Activated CD4-positive, alpha-beta T cell treated with anti-CD3 and anti-CD28 coated beads for 36 hours (primary cell): ENCODE results near the gene CPOX. TPM values are rescaled to one million over a fixed set of nuclear protein-coding genes. Genes with fewer than 3 reads are reported as not detected.

Experiments used
- ATAC-seq: fragments of 200-7000 bp; cut with Tn5 transposase; one replicate; pipeline ENCODE4 v1.10.0; 2021; ENCODE audit warnings: mild to moderate bottlenecking, moderate library complexity
- CTCF ChIA-PET: fragments of 350-600 bp; sonication (Branson Sonifier 250); formaldehyde crosslinking; loops from one replicate; lab custom pipeline; 2021; ENCODE audit warnings: antibody characterized with exemption; lab: Charles Lee
- POLR2A ChIA-PET: fragments of 350-600 bp; sonication (Branson Sonifier 250); formaldehyde crosslinking; loops from one replicate; lab custom pipeline; 2021; ENCODE audit warnings: antibody characterized with exemption, inconsistent platforms; lab: Charles Lee
- DNase-seq: peaks from one replicate; pipeline ENCODE4 v3.0.0-alpha.2; 2020
- H3K27ac Mint-ChIP-seq: one replicate; pipeline ENCODE4 v1.8.0; 2021; ENCODE audit warnings: mixed read lengths
- H3K27me3 Mint-ChIP-seq: one replicate; pipeline ENCODE4 v1.8.0; 2021; ENCODE audit warnings: mixed read lengths
- H3K36me3 Mint-ChIP-seq: one replicate; pipeline ENCODE4 v1.8.0; 2021; ENCODE audit warnings: low read depth, mixed read lengths
- H3K4me1 Mint-ChIP-seq: one replicate; pipeline ENCODE4 v1.8.0; 2021; ENCODE audit warnings: mixed read lengths
- H3K4me3 Mint-ChIP-seq: one replicate; pipeline ENCODE4 v1.8.0; 2021; ENCODE audit warnings: mild to moderate bottlenecking, moderate library complexity, mixed read lengths
- H3K9me3 Mint-ChIP-seq: one replicate; pipeline ENCODE4 v1.8.0; 2021; ENCODE audit warnings: low read depth, mixed read lengths
- intact Hi-C, 2 experiments: fragments of 100-400 bp; cut with DNase I in 1 of 2; cut with micrococcal nuclease in 1 of 2; formaldehyde crosslinking; loops; one replicate each; pipeline versions ENCODE4 v1.14.2 to v1.15.1; 2022 to 2024; cut with DNase I, micrococcal nuclease
- total RNA-seq, 2 experiments: library from RNA; stranded (reverse); gene quantifications; one replicate each; pipeline ENCODE4 v1.2.3, GENCODE V29; 2021

Gene CPOX
- total RNA-seq, 2 experiments from 2014 or later: 40.3 to 41.9 TPM

DNA sequence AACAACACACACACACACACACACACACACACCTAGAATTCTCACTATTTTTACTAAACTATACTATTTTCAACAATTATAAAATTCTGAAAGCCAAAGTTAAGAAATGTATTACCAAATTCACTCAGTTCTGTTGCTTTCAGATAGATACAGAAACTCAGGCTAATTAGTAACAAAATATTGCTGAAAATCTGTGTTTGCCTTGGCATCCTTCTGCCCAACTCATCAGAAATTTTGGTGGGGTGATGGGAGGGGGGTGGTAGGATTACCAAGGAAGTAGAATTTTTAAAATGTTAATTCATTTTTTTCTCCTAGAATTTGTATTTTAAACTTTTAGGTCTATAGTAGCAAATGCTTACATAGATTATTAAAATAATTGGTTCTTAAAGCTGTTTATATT is 2.7 kb upstream of the CPOX start:
- Mint-ChIP-seq H3K36me3 (peaks cover 8% of the 10 kb centered on the region), H3K27ac (no peak overlapping the region), H3K4me3 (no peak overlapping the region), H3K4me1 (peaks cover 33% of the 10 kb centered on the region), H3K9me3 (no peaks in the 10 kb centered on the region), H3K27me3 (no peaks in the 10 kb centered on the region)
- ATAC-seq (no peak), DNase-seq (no peak)
- CTCF ChIA-PET: interaction anchor here (0.6 to 2.7 kb wide), 11 partner anchors 8 to 556 kb away, joined by 3 to 11 read pairs (median 3); no protein-coding TSS in a partner anchor
- intact Hi-C loops: loop anchor here (2.0 to 10.0 kb wide), 6 partner anchors 217 to 1219 kb away; partner anchors contain the start of genes CMSS1 (in 1 of the 2), CRYBG3 (in 1 of the 2) and DCBLD2 (in 1 of the 2)
- POLR2A ChIA-PET: no interaction called here

DNA sequence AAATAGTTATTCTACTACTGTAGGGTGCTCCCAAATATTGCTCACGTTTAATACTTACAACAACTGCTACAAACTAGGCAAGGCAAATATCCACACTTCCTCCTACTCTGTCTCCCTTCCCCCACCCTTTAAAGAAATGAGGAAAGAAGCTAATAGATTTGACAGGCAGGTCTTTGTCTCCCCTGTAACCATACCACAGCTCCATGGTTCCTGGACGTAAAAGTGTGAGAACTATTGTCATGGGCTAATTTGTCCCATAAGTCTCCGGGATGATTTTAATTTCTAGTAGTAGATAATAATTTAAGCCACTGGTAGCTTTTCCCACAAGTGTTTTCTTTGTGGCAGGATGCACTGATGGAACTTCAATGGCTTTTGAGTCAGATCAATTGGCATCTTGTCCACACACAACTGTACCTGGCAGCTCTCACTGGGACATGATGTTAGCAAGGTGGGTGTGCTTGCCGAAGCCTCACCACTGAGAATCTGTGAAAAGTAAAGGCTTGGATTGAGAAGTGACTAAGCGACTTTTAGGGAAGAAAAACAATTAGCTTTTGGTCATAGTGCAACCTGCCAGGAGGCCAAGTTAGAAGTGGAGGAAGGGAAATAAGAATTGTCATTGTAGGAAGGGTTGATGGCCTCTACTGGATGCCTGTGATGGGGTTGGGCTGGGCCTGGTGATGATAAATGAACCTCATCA is 1.4 kb upstream of the CPOX start:
- Mint-ChIP-seq H3K36me3 (peaks cover 13% of the 10 kb centered on the region), H3K27ac (no peak overlapping the region), H3K4me3 (peak overlapping the region; percentile 88), H3K9me3 (no peaks in the 10 kb centered on the region), H3K4me1 (peaks cover 44% of the 10 kb centered on the region), H3K27me3 (no peaks in the 10 kb centered on the region)
- intact Hi-C loops: loop anchor here (5.0 to 10.0 kb wide), 8 partner anchors 252 to 1220 kb away; partner anchors contain the start of genes CMSS1 (in 1 of the 2), CRYBG3 (in 1 of the 2), DCBLD2 (in 1 of the 2) and GABRR3 (in 1 of the 2)
- ATAC-seq (no peak), DNase-seq (no peak)
- ChIA-PET POLR2A (interaction anchor here (0.6 to 1.9 kb wide), 3 partner anchors 38 to 309 kb away, joined by 3 to 11 read pairs (median 3); no protein-coding TSS in a partner anchor), CTCF (interaction anchor here (0.7 to 3.2 kb wide), 7 partner anchors 9 to 398 kb away, joined by 3 to 12 read pairs (median 3); no protein-coding TSS in a partner anchor)

DNA sequence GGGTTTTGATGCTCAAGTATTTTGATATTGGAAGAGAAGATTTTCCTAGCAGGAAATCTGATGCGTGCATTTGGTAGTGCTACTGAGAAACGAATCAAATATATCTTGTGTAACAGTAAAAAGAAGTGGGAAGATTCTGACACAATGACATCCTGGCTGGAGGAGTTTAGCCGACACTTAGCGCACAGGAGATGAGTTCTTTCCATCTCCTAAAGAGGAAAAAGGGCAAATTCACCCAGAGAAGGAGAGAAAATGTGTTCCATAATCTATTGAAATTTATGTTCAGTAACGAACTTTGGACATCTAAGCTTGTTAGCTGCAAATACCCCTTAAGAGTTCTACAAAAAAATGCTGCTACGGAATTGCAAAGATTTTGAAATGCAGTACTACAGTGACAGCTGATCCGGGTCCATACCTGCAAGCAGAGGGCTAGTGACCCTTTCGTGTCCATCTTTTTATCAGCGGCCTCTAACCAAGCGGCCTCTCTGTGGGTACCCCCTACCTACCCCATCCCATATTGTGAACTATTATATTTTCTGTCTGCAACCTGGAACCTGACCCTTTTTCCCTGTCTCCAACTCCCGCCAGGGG is 971 bp downstream of the CPOX start:
- POLR2A ChIA-PET: interaction anchor here (0.7 to 1.6 kb wide), 3 partner anchors 56 to 72 kb away, joined by 3 to 13 read pairs (median 9); partner anchors contain the start of gene CLDND1
- intact Hi-C loops: loop anchor here (2.0 to 10.0 kb wide), 9 partner anchors 36 to 1222 kb away; partner anchors contain the start of genes ARL6 (in 1 of the 2), CMSS1 (in 1 of the 2), CRYBG3 (in 1 of the 2) and GABRR3 (in 1 of the 2)
- Mint-ChIP-seq H3K36me3 (peaks cover 31% of the 10 kb centered on the region), H3K4me3 (peak overlapping the region; percentile 88), H3K27ac (peak overlapping the region; percentile 55), H3K9me3 (no peaks in the 10 kb centered on the region), H3K27me3 (no peaks in the 10 kb centered on the region), H3K4me1 (peaks cover 49% of the 10 kb centered on the region)
- CTCF ChIA-PET: interaction anchor here (0.6 to 3.9 kb wide), 12 partner anchors 9 to 1436 kb away, joined by 3 to 18 read pairs (median 5); partner anchors contain the start of gene CLDND1
- ATAC-seq: no peak
- no peak for DNase-seq

DNA sequence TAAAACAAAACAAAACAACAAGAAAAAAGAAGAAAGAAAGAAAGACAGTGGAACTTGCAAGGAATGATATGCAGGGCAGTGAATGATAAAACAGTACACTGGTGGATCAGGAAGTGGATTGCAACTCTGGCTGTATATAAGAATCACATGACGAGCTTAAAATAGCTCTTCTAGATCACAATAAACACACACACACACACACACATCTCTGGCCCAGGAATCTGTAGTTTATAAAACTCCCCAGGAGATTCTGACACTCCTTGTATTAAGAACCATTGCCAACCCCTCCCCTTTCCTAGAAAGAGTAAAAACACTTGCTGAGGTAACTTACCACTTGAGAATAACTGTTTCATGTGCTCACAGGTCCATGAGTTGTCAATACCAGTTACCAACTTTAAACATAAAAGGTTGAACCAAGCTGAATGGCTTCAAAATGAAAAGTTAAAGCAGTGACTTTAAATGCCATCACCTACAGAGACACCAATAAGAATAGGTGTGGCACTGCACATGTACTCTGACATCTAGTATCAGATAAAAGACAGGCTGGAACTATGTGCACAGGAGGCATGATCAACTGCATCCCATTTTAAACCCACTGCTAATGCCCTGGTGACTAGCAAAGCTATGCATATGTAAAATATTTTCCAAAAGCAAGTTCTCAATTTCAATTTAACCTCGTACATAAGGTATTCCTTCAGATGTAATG is 3.9 kb downstream of the CPOX start:
- no peak overlapping the region for H3K4me3 Mint-ChIP-seq
- H3K4me1 Mint-ChIP-seq: peaks cover 47% of the 10 kb centered on the region
- H3K36me3 Mint-ChIP-seq: peaks cover 52% of the 10 kb centered on the region
- ATAC-seq: no peak
- H3K27ac Mint-ChIP-seq: no peak overlapping the region
- no peak for DNase-seq
- POLR2A ChIA-PET: no interaction called here
- CTCF ChIA-PET: interaction anchor here (3.9 kb wide), 1 partner anchor 12 kb away, joined by 18 read pairs; no protein-coding TSS in a partner anchor
- intact Hi-C loops: loop anchor here (5.0 to 10.0 kb wide), 6 partner anchors 247 to 1225 kb away; partner anchors contain the start of genes CMSS1 (in 1 of the 2), CRYBG3 (in 1 of the 2) and GABRR3 (in 1 of the 2)
- no peaks in the 10 kb centered on the region for H3K9me3 Mint-ChIP-seq
- no peaks in the 10 kb centered on the region for H3K27me3 Mint-ChIP-seq

DNA sequence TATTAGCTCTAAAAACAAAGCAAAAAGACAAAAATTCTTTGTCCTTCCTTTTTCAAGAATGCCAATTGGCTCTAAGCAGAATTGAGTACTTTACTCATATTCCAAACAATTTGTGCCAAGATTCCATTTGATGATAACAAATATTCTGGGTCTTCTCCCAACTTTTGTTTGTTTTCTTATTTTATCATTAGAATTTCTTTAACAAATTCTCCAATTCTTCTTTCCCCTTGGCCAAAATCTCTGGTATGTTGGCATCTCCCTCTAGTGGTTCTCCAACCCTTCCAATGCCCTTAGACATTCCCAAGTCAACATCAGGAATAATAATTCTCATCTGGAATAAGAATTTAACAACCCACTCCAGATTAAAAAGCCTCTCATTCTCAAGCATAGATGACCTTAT is 5.3 kb downstream of the CPOX start:
- intact Hi-C loops: no loop called here
- ATAC-seq (no peak), DNase-seq (no peak)
- H3K4me1 Mint-ChIP-seq: peaks cover 48% of the 10 kb centered on the region
- ChIA-PET CTCF (interaction anchor here (1.6 kb wide), 1 partner anchor 13 kb away, joined by 4 read pairs; no protein-coding TSS in a partner anchor), POLR2A (no interaction called here)
- H3K27ac Mint-ChIP-seq: no peak overlapping the region
- no peaks in the 10 kb centered on the region for H3K27me3 Mint-ChIP-seq
- no peak overlapping the region for H3K4me3 Mint-ChIP-seq
- H3K36me3 Mint-ChIP-seq: peaks cover 63% of the 10 kb centered on the region
- no peaks in the 10 kb centered on the region for H3K9me3 Mint-ChIP-seq

DNA sequence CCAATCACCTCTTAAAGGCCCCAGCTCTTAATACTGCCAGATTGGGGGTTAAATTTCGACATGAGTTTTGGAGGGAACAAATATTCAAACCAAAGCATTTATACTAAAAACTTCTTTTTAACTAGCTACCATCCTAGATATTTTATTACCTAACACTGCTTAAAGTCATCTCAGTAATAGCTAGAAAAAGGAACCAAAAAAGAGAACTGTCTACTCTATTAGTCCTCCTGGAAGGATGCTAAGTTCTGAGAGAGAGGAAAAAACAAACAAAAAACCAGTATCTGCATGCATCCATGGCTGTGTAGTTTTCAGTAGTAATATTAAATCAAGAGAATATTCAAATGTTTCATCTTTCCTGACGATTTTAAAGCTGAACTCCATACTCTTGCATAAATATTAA is 5.8 kb downstream of the CPOX start:
- ChIA-PET POLR2A (no interaction called here), CTCF (interaction anchor here (0.9 to 1.6 kb wide), 2 partner anchors 14 to 549 kb away, joined by 4 read pairs; no protein-coding TSS in a partner anchor)
- H3K27ac Mint-ChIP-seq: no peak overlapping the region
- H3K4me1 Mint-ChIP-seq: peaks cover 45% of the 10 kb centered on the region
- H3K4me3 Mint-ChIP-seq: no peak overlapping the region
- intact Hi-C loops: no loop called here
- DNase-seq: no peak
- peaks cover 67% of the 10 kb centered on the region for H3K36me3 Mint-ChIP-seq
- H3K27me3 Mint-ChIP-seq: no peaks in the 10 kb centered on the region
- no peak for ATAC-seq
- H3K9me3 Mint-ChIP-seq: no peaks in the 10 kb centered on the region

DNA sequence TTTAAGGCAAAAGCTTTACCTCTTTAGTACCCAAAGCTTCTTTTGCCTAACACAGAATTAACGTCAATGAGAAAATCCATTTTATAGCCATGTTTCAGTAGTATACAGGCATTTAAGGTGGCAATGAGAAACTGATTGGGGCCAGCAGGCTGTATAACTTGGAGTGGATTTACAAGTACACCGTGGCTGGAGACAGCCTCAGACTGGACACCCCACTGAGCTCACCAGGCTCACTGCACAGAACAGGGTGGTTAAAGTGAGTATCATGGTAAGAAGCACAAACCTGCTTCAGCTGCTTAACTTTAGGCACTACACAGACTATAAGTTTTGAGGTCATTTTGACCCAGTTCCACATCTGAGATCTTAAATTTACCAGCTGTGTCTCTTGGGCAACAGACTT is 8.9 kb downstream of the CPOX start:
- Mint-ChIP-seq H3K9me3 (no peaks in the 10 kb centered on the region), H3K4me1 (peaks cover 22% of the 10 kb centered on the region), H3K27me3 (no peaks in the 10 kb centered on the region), H3K36me3 (peaks cover 62% of the 10 kb centered on the region), H3K27ac (no peak overlapping the region), H3K4me3 (no peak overlapping the region)
- intact Hi-C loops: no loop called here
- no peak for ATAC-seq
- ChIA-PET CTCF (interaction anchor here (0.6 to 2.0 kb wide), 3 partner anchors 11 to 19 kb away, joined by 3 to 5 read pairs (median 4); no protein-coding TSS in a partner anchor), POLR2A (interaction anchor here (0.5 kb wide), 1 partner anchor 19 kb away, joined by 3 read pairs; no protein-coding TSS in a partner anchor)
- DNase-seq: no peak

DNA sequence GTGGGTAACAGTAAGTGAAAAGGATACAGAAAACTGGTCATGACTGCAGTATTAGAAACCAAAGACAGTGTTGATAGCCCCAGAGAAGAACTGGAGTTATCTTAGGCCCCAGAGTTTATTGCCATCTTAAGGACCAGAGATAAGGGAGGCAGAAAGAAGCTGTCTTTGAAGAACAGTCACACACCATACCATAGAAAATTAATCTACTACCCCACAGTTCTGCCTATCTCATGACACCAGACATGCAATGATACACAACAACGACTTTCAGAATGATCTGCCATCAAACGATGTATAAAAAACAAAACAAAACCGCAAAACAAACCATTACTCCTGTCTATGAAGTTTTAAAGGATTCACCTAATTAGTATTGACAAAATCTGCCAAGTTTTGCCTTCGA is 9.6 kb downstream of the CPOX start:
- ATAC-seq: no peak
- intact Hi-C loops: no loop called here
- Mint-ChIP-seq H3K27ac (no peak overlapping the region), H3K4me1 (peaks cover 17% of the 10 kb centered on the region), H3K27me3 (no peaks in the 10 kb centered on the region), H3K4me3 (no peak overlapping the region), H3K36me3 (peaks cover 57% of the 10 kb centered on the region), H3K9me3 (no peaks in the 10 kb centered on the region)
- DNase-seq: no peak
- ChIA-PET POLR2A (interaction anchor here (0.5 kb wide), 1 partner anchor 18 kb away, joined by 3 read pairs; no protein-coding TSS in a partner anchor), CTCF (interaction anchor here (2.0 kb wide), 1 partner anchor 11 kb away, joined by 5 read pairs; no protein-coding TSS in a partner anchor)

DNA sequence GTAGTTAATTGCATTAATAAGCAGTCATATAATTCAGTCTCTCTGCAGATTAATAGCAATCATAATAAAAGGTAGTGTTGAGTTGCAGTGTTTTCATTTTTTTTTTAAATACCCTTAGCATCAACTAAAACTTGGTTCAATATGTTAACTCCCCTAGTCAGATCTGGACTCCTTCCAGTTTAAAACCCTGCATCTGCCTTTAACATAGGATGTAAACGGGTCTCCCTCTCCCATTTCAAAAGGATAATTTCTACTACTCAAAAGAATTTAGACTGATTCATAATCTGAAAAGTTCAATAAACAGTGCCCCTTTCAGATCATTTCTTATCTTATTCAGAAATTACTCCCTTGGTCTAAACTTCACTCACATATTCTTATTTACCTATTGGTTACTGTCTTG is 11.4 kb downstream of the CPOX start:
- POLR2A ChIA-PET: no interaction called here
- intact Hi-C loops: no loop called here

DNA sequence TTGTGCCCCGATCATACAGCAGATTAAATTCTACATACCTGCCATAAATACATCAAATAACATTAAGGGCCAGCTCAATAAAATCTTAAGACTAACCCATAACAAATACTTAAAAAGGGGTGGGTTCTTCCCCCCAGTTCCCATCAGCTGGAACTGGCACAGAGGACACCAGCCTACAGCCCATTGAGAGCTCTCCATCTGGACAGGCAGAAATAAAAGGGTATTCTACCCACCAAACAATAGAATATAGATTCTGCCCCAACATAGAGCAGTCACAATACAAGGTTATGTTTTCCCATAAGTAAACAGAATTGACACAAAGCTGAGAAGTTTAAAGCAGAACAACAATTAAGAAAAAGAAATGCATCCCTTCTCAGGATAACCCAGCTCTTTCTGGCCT is 11.9 kb downstream of the CPOX start:
- intact Hi-C loops: no loop called here
- ChIA-PET POLR2A (interaction anchor here (1.4 kb wide), 1 partner anchor 9 kb away, joined by 3 read pairs; no protein-coding TSS in a partner anchor), CTCF (interaction anchor here (1.1 to 1.3 kb wide), 3 partner anchors 9 to 74 kb away, joined by 3 to 4 read pairs (median 3); no protein-coding TSS in a partner anchor)
- DNase-seq: no peak
- peaks cover 57% of the 10 kb centered on the region for H3K36me3 Mint-ChIP-seq
- H3K27me3 Mint-ChIP-seq: no peaks in the 10 kb centered on the region
- no peak for ATAC-seq
- no peak overlapping the region for H3K27ac Mint-ChIP-seq
- no peaks in the 10 kb centered on the region for H3K9me3 Mint-ChIP-seq
- H3K4me3 Mint-ChIP-seq: no peak overlapping the region
- peaks cover 26% of the 10 kb centered on the region for H3K4me1 Mint-ChIP-seq

More for the DNA sequence above, 11.4 kb downstream of the CPOX start:
- DNase-seq: no peak
- H3K4me1 Mint-ChIP-seq: peaks cover 24% of the 10 kb centered on the region
- peaks cover 53% of the 10 kb centered on the region for H3K36me3 Mint-ChIP-seq
- H3K27me3 Mint-ChIP-seq: no peaks in the 10 kb centered on the region
- no peak overlapping the region for H3K4me3 Mint-ChIP-seq
- no peak overlapping the region for H3K27ac Mint-ChIP-seq
- H3K9me3 Mint-ChIP-seq: no peaks in the 10 kb centered on the region
- ATAC-seq: no peak
- CTCF ChIA-PET: interaction anchor here (1.3 kb wide), 1 partner anchor 14 kb away, joined by 3 read pairs; no protein-coding TSS in a partner anchor
